Activated CD4-positive, alpha-beta T cell treated with anti-CD3 and anti-CD28 coated beads, Interleukin-2, amount 50 U/mL, for 1 hour (primary cell): ENCODE results near the gene GOLGA8T.
"Not testable (repeated sequence)": the region's sequence is repeated elsewhere in the genome, so short reads cannot be mapped to it uniquely, and the experiment has no call there.

Source experiments
- DNase-seq: peaks from one replicate; pipeline ENCODE4 v3.0.0-alpha.2; 2020

Gene GOLGA8T

DNA sequence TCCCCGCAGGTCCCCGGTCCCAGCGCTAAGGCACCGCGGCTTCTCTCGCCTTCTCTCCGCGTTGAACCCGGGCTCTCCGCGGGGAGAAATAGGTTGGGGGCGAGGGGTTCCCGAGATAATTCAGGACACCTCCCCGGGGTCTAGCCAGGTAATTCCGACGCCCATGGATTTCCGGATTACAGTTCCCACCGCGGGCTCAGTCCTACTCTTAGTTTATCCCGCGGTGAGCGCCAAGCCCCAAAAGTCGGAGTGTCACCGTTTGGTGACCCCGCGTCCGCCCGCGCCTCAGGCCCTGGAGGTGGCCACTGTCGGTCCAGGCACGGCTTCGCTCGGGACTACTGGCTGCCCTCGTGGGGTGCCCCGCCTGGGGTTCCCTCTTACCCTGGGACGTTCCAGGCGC, 56.8 kb downstream of the GOLGA8T start:
- DNase-seq = not testable (repeated sequence)

DNA sequence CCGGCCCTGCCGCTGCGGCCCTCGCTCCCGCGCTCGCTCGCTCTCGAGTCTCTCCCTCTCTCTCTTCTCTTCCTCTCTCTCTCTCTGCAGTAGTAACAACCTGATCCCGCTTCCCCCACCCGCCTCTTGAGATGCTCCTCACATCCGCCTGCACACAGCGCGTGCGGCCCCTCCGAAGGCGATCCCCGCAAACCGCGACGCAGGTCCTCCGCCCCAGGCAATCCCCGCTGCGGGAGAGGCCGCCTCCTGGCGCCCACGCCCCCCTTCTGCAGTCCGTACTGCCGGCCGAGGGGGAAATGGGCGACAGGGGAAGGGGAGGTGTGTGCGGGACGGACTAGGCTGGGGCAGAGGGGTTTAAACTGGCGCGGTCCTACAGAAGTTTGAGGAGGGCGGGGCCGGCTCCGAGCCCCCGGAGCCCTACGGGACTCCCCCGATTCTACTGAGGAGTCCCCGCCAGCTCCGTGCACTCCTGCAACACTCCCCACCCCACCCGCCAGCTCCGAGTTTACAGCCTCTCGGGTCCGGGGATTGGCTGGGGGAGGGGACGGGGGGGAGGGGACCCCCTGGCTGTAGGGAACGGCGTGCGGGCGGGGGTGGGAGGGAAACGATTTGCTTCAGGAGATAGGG, 57.4 kb downstream of the GOLGA8T start:
- not testable (repeated sequence) for DNase-seq

DNA sequence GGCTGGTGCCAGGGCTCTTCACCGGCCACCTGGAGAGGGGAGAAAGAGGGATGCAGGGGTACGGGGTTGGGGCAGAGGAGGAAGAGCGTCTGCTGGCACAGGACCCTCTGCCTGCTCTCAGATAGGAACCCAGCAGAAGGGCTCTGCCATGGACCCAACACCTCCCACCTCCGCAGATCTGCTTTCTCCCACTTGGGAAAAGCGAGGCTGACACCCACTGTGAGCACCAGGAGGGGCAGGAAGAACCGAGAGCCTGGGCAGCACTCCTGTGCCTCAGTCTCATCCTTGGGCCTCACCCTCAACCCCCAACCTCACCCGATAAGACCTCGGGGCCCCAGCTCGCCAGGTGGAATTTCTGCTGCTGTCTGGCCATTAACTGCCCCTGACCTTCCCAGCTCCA, 58.0 kb downstream of the GOLGA8T start:
- not testable (repeated sequence) for DNase-seq
